PFSK-1 (cell line): ENCODE results near the gene STARD13.

Experiments used
- FOXP2 ChIP-seq: optimal IDR thresholded peaks from 2 replicates; pipeline ENCODE3; 2011; ENCODE audit warnings: borderline replicate concordance, control low read depth, inconsistent platforms; ENCODE audit not compliant: insufficient read depth; ENCODE audit errors: extremely low read length, extremely low read depth
- POLR2AphosphoS5 ChIP-seq: IDR thresholded peaks from 2 replicates; pipeline ENCODE4 v1.6.1; 2012; ENCODE audit warnings: low read depth, mild to moderate bottlenecking, control low read depth, low read length, moderate library complexity
- REST ChIP-seq, 2 experiments: IDR thresholded peaks; 2 replicates each; pipeline versions ENCODE4 v1.6.1 to v1.8.0; 2011 to 2012; ENCODE audit warnings: low read depth in 2 of 2, low read length in 2 of 2, control low read depth in 1 of 2, inconsistent platforms in 1 of 2, mild to moderate bottlenecking in 1 of 2, moderate library complexity in 1 of 2; ENCODE audit not compliant: insufficient read depth in 1 of 2
- SIN3A ChIP-seq: IDR thresholded peaks from 2 replicates; pipeline ENCODE4 v1.6.1; 2012; ENCODE audit warnings: mild to moderate bottlenecking, low read length, moderate library complexity, borderline replicate concordance; ENCODE audit not compliant: insufficient read depth
- TAF1 ChIP-seq: IDR thresholded peaks from 2 replicates; pipeline ENCODE4 v1.6.1; 2012; ENCODE audit warnings: low read length, control low read depth, borderline replicate concordance; ENCODE audit not compliant: insufficient read depth

Gene STARD13

DNA sequence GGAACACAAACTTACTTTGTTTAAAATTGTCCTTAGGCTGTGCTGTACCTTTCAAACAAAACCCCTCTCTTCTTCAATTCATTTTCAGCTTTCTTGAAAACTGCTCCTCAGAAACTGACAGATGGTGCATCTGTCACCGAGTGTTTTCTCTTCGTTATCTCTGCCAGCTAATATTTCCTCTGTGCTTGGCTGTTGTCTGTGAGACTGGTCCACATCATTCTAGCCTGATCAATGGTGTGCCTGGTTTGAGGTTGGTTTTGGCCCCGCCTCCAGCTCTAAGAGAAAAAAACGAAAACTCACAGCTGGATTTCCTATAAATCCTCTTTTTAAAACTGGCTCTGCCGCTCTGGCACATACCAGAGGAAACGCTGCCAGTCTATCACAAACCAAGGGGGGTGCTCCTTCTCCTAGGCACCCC is 79.7 kb downstream of the STARD13 start:
- no peak for TF ChIP-seq REST (IDR thresholded peaks at IDR 0.05; ENCODE audit: insufficient read depth in 1 of 2, low read depth in 2 of 2, low read length in 2 of 2)
- TF ChIP-seq TAF1: no peak
- no peak for TF ChIP-seq POLR2AphosphoS5
- TF ChIP-seq SIN3A: no peak
- TF ChIP-seq FOXP2: no peak

DNA sequence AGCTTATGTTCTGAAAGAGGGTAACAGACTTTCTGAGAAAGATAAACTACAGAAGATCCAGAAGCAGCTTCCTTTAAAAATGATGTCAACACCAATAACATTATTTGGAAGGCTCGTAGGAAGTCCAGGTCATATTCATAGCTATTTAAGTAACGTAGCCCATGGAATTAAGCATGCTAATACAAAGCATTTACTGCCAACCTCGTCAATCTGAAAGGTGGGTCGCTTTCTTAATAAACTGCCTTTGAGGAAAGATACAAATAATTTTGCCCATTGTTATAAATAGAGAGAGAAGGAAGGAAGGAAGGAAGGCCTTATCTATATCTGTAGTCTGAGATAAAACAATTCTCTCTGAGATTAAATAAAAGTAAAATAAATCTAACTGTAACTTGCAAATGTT is 80.3 kb downstream of the STARD13 start:
- no peak for TF ChIP-seq TAF1
- no peak for TF ChIP-seq SIN3A
- no peak for TF ChIP-seq REST (IDR thresholded peaks at IDR 0.05; ENCODE audit: insufficient read depth in 1 of 2, low read depth in 2 of 2, low read length in 2 of 2)
- no peak for TF ChIP-seq FOXP2
- no peak for TF ChIP-seq POLR2AphosphoS5

DNA sequence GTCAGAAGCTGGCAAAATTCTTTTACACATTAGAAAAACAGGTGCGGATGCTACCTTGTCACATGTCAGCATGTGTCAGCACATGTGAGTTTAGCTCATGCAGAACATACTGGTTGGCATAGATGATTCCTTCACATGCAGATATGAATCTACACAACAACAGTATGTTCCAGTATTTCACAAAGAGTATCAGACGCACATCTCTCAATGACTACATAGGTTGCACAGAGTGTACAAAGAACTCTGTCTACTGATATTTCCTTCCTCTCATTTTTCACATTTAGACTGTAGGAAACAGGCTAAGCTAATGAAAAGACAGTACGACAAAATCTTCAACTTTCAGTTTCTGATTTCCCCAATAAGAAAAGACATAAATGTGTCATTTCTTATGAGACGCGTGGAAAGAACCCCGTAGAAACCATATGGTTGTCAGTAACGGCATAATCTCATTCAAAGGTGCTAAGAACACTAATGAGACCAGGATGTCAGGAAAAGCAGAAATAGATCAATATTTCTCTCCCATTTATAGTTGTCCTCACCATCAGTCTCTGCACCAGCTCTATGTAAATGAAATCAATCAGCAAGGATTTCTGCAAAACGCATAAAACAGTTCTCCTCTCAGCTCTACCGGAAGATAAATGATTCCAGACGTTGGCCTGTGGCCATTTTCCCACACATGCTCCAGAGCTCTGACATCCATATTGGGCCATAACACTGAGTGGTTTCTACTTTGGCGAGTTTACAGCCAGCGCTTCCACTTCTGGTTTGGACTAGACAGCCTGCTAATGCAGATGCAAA is 81.2 kb downstream of the STARD13 start:
- TF ChIP-seq POLR2AphosphoS5 (no peak), TAF1 (no peak)

GRCh38 chr13:33202644-33203169 is 82.8 kb downstream of the STARD13 start:
- no peak for TF ChIP-seq SIN3A
- no peak for TF ChIP-seq TAF1
- no peak for TF ChIP-seq FOXP2
- TF ChIP-seq POLR2AphosphoS5: no peak
- no peak for TF ChIP-seq REST (IDR thresholded peaks at IDR 0.05; ENCODE audit: insufficient read depth in 1 of 2, low read depth in 2 of 2, low read length in 2 of 2)

DNA sequence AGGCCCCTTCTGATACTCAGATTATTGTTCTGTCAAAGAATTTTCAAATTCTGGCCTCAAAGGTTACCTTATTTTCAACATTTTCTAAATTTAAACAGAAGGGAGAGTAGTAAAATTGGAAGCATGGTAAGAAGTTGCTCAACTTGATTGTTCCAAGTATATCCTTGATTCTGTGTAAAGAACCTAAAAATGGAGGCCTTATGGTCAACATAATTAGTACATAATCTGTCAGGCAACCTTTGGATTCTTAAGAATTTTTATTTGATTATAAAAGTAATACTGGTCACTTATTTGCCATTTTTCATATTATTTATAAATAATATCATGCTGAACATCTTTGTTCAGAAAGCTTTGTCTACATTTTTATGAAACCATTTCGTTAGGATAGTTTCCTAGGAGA is 83.9 kb downstream of the STARD13 start:
- no peak for TF ChIP-seq TAF1
- TF ChIP-seq FOXP2: no peak
- TF ChIP-seq REST (IDR thresholded peaks at IDR 0.05; ENCODE audit: insufficient read depth in 1 of 2, low read depth in 2 of 2, low read length in 2 of 2): no peak
- no peak for TF ChIP-seq POLR2AphosphoS5
- TF ChIP-seq SIN3A: no peak
